GM18858 (cell line): ENCODE data around the gene TMC3.

ENCODE experiments used
- ATAC-seq: cut with Tn5 transposase; IDR thresholded peaks from one replicate; pipeline ENCODE4 v1.9.1; 2021; ENCODE audit not compliant: unreplicated experiment

Gene TMC3

DNA sequence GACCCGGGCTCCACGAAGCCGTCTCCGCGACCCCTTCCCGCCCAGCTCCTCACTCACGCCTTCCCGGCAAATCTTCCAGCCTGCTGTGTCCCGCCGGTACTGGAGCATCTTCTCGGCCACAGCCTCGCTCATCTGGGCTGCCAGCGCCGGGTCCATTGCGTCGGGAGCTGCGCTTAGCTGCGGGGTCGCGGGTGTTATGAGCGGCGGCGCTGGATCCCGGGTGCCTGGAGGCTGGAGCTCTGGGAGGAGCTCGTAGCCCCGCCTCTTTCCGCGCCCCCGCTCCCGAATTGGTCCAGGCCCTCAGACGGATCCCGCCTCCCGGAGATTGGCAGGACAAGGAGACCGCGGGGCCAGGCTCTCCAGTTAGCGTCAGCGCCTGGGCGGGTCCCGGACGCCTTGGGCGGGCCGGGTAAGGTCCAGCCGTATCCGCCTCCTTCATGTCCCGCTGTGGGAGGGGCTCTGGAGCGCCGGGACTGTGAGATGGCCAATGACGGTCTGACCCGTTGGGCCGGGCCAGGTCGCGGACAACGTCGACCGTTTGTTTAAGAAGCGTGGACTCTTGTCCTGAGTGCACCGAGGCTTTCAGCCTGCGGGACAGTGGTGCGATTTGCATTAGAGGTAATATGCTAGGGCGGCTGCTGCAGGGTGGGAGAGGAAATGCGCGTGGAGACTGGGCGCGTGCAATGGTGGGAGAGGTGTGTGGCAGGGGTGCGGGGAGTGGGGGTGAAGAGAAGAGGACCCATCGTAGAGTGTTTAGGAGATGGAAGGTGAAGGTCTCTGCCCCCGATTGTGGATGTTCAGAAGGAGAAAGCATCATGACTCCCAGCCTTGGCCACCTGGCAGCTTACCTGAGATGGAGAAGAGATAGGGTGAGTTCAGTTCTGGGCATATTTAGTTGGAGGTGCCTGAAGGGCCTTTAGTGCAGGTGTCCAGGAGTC lies 49.8 kb downstream of the TMC3 start, which contains the start of gene STARD5:
STARD5 (minus strand) TSS at position 198 of the 938 bp plus-strand sequence; CDS start at position 156, 42 bp downstream.
- peak; percentile 99 for ATAC-seq

DNA sequence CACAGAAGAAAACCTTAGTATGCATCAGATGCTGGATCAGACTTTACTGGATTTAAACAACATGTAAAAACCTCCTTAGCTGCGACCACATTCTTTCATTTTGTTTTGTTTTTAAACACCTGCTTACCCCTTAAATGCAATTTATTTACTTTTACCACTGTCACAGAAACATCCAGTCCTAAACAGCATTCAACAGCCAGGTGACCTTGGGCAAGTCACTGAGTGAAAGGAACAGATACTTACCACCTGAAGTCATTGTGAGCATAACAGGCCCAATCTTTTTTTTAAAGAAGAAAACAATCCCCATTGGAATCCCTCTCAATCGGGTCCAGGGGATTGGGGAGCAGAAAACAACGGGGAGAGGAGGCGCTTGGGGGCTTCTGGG lies 50.5 kb downstream of the TMC3 start:
- ATAC-seq, result no peak

GRCh38 chr15:81322676-81323253 lies 51.2 kb downstream of the TMC3 start:
- no peak for ATAC-seq

DNA sequence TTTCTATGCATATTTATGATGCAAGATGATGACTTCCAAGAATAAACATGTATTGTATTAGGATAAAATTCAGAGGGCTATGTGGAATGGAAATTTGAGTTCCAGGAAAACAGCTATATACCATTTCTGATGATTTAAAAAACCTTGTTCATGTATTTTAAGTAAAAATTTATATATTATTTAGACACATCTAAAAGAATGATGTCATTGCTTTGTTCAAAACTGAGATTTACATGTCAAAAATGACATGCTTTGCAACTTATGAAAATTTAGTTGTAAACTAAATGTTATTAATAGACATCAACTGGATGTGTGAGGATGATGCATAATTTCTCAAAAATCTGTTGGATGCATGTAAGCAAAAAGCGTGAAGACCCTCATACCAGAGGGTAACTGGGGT lies 52.3 kb downstream of the TMC3 start:
- ATAC-seq, result no peak

- no peak for ATAC-seq
Measured at GRCh38 chr15:81317642-81318017, 56.4 kb downstream of the TMC3 start.

- ATAC-seq, result no peak
Measured at GRCh38 chr15:81316267-81316666, 57.7 kb downstream of the TMC3 start.

DNA sequence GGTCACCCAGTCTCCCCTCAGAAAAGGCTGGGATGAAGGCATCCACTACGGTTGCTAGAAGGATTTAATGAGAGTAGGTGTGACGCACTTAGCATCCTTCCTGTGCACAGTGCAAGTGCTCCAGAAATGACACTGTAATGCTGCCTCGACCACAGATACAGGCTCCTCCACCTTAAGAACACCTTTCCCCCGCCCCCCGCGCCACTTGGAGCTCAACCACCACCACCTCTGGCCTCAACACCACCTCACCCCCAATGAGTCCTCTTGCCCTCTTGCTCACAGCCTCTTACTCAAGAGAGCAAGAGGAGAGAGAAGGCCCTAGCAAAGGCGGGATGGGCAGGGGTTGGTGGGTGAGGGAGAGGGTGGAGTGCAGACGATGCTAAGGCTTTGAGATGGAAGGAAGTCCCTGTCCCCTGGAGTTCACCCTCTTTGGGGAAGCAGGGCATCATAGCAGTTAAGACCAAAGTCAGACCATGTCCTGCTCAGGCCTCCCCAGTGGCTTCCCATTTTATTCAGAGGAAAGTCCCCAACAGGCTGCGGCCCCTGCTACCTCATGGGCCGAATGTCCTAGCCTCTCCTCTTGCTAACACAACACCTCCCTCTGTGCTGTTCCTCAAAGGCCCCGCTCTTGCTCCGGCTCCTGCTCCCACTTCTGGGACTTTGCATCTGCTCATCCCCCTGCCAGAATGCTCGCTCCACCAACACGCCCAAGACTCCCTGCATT lies 58.4 kb downstream of the TMC3 start:
- no peak for ATAC-seq

DNA sequence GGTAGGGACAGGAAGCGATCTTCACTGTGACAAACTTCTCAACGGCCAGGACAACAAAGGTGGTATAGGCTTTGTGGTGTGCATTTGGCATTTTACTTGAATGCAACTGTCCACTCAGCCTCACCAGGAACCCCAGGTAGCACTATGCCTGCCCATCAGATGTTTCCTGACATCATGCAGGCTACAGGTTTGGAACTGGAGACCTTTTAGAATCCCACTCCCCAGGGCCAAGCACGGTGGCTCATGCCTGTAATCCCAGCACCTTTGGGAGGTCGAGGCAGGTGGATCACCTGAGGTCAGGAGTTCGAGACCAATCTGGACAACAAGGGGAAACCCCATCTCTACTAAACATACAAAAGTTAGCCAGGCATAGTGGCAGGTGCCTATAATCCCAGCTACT lies 59.6 kb downstream of the TMC3 start:
- ATAC-seq, result no peak

- ATAC-seq, result no peak
Measured at GRCh38 chr15:81313686-81314085, 60.3 kb downstream of the TMC3 start.

GRCh38 chr15:81312790-81313543 lies 61.0 kb downstream of the TMC3 start:
- no peak for ATAC-seq

DNA sequence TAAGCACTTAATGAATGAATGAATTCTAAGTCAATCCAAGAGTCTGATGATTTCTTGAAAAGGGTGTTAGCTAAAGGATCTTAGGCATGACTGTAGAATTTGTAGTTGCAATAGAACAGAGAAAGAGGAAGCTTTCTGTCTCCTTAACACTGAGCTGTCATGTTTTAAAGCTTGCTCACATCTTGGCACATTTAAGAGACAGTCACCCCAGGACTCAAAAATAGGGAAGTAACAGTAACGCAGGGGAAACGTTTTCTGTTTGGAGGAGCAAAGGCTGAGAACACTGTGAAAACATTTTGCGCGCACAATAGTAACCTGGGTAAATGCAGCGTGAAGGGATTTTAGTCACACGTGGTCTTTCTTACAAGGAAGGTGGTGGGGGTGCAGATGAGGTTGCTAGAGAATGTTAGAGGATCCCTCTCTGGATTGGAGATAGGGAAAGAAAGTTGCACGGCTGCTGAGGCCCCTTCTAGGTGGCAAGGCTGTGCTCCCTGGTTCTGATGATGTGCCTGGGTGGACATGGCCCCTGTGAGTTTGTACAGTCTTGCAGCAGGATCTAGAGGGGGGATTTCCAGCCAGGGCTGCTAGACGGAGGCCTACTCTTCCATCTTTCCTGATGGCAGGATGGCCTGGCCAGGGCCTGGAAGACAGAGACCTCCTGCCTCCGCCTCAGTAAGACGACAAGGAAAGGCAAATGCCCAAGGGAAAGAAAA lies 62.1 kb downstream of the TMC3 start:
- ATAC-seq, result no peak

DNA sequence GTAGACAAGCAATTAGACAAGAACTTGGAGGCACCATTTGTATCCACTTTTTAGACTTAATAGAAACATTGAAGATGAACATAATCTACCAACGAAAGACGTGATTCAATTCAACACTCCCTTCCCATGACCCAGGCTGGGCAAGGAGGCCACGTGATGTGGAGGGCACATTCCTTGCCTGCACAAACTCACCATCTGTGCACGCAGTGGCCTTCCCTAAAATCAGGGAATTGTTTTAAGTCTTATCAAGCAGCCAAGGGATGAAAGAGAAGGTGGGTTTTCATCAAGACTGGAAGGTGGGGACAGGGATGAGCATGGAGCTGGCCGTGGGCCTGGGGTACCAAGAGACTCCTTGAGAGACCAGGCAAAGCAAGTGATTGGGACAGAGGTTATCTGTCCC lies 63.5 kb downstream of the TMC3 start:
- ATAC-seq, result no peak

GRCh38 chr15:81309647-81310450 lies 64.2 kb downstream of the TMC3 start:
- ATAC-seq, result no peak

- no peak for ATAC-seq
Measured at GRCh38 chr15:81308260-81308659, 65.8 kb downstream of the TMC3 start.

- no peak for ATAC-seq
Measured at GRCh38 chr15:81304226-81304625, 69.8 kb downstream of the TMC3 start.

GRCh38 chr15:81303244-81304225 lies 70.5 kb downstream of the TMC3 start:
- ATAC-seq, result no peak

- ATAC-seq, result no peak
Measured at GRCh38 chr15:81302701-81303109, 71.3 kb downstream of the TMC3 start.

DNA sequence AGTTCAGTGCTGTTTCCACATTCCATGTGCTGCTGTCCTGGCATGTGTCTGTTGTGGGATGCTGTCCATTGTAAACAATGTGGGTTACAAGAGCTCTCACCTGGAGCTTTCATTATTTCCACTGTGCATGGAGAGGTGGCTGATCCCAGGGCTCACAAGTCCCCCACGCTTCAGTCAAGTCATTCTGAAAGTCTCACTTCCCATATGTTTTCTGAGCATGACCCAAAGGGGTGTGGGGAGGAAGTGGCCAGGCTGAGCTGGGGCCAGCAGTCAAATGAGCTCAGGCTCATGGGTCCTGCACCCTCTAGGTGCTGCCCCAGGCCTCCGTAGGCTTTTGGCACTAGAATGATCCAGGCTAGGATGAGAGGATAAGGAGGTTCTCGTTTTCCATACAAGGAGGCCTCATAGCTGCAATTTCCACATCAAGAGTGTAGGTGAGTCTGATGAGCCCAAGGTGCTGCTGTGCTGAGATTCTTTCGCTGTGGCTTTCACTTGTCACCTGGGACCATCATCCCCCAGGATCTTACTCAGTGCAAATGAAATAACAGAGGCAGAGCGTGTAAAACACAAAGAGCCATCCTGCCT lies 72.1 kb downstream of the TMC3 start:
- ATAC-seq, result peak; percentile 72
